Measurements from ENCODE around the gene RBM33. TPM values are rescaled to one million over a fixed set of nuclear protein-coding genes. Genes with fewer than 3 reads are reported as not detected.

The RBM33 gene
- polyA plus RNA-seq, 3 donors = 15.0 to 27.7 (median 22.2) TPM

DNA sequence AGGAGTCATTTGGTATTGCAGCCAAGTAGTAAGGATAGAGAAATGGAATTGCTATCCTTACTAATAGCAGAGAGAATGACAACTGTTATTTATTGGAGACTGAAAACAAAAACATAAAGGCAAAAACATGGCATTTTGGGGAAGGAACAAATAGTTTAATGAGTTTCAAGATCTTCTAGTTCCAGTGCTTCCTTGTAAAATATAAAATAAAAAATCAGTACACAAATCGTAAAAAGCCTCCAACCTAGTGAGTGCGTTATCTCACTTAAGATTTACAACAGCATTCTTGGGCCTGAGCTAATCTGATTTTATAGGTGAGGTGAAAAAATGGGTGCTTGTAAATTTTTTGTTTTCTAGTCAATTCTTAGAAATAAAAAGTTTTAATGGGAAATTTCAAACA is 3.3 kb downstream of the RBM33 start:
- no peak overlapping the region for H3K4me3 Mint-ChIP-seq
- H3K27me3 Mint-ChIP-seq (ENCODE audit: low read depth in 3 of 3) = no peaks in the 10 kb centered on the region
- Histone ChIP-seq H3K36me3 (replicated peaks in 1 of 2; ENCODE audit: control insufficient read depth in 1 of 2, insufficient read depth in 2 of 2, low read length in 2 of 2) (peaks cover 11 to 22% of the 10 kb centered on the region in 2 donors), H4K20me1 (ENCODE audit: insufficient read depth, low read length) (peaks cover 59% of the 10 kb centered on the region), H3K4me2 (replicated peaks; ENCODE audit: extremely low read depth, low read length, poor library complexity, severe bottlenecking) (no peak overlapping the region), H3K27ac (ENCODE audit: low read depth in 1 of 2, low read length in 2 of 2) (no peak overlapping the region), H3K79me2 (ENCODE audit: insufficient read depth, low read length) (peaks cover 95% of the 10 kb centered on the region), H2AFZ (ENCODE audit: insufficient read depth, low read depth, low read length, poor library complexity, severe bottlenecking) (no peak overlapping the region), H3K27me3 (ENCODE audit: control insufficient read depth in 2 of 2, insufficient read depth in 2 of 2, low read length in 2 of 2) (no peaks in the 10 kb centered on the region), H3K4me1 (ENCODE audit: control insufficient read depth in 1 of 2, insufficient read depth in 2 of 2, low read length in 2 of 2) (peaks cover 15 to 25% of the 10 kb centered on the region in 2 donors), H3K4me3 (replicated peaks in 1 of 3; ENCODE audit: low read depth in 2 of 3, low read length in 3 of 3) (no peak overlapping the region), H3K9ac (ENCODE audit: insufficient read depth, low read length, poor library complexity, severe bottlenecking) (no peak overlapping the region), H3K9me3 (replicated peaks in 1 of 2; ENCODE audit: control insufficient read depth in 1 of 2, insufficient read depth in 1 of 2, low read length in 2 of 2) (peaks cover 0 to 13% of the 10 kb centered on the region in 2 donors)
- H3K4me1 Mint-ChIP-seq = peaks cover 46% of the 10 kb centered on the region
- peak overlapping the region in 1 of 7 donors; percentile 66 for H3K27ac Mint-ChIP-seq
- no CpG with 5 or more reads among the region's 2 CpGs for WGBS (ENCODE audit: insufficient coverage)
- TF ChIP-seq CTCF (IDR thresholded peaks at IDR 0.05) = no peak
- peaks cover 30 to 33% of the 10 kb centered on the region in 2 donors for H3K36me3 Mint-ChIP-seq
- H3K9me3 Mint-ChIP-seq = peaks cover 3 to 17% (median 9%) of the 10 kb centered on the region in 7 donors
- intact Hi-C loops (cut with micrococcal nuclease) = loop anchor here (5.0 to 10.0 kb wide), 2 partner anchors 53 to 350 kb away; partner anchors contain the start of gene INSIG1 (in 1 of the 2)
- DNase-seq = no peak

DNA sequence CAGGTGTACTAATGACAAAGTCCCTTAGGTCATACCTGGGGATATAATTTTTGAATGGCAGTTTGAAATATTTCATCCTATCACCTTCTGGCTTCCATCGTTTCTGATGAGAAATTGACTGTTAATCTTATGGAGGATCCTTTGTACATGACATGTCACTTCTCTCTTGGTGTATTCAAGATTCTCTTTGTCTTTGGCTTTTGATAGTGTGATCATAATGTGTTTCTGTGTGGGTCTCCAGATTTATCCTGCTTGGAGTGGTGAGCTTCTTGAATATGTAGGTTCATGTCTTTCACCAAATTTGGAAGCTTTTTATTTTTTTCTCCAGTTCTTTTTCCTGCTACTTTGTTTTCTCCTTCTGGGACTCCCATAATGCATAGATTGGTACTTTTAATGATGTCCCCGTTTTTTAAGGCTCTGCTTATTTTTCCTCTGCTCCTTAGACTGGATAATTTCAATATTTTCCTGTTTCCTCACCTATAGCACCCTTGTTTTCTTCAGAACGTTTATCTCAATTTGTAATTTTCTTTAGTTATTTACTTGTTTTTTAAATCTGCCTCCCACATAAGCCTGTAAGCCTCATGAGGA is 4.4 kb downstream of the RBM33 start:
- Mint-ChIP-seq H3K4me1 (peaks cover 49% of the 10 kb centered on the region), H3K27ac (peak overlapping the region in 2 of 7 donors; percentile 0 to 5), H3K4me3 (no peak overlapping the region), H3K36me3 (peaks cover 29 to 33% of the 10 kb centered on the region in 2 donors), H3K27me3 (ENCODE audit: low read depth in 3 of 3) (no peaks in the 10 kb centered on the region), H3K9me3 (peaks cover 3 to 17% (median 9%) of the 10 kb centered on the region in 7 donors)
- no peak for DNase-seq
- H3K27me3 ChIP-seq (ENCODE audit: control insufficient read depth in 2 of 2, insufficient read depth in 2 of 2, low read length in 2 of 2) = no peaks in the 10 kb centered on the region
- H3K4me2 ChIP-seq (replicated peaks; ENCODE audit: extremely low read depth, low read length, poor library complexity, severe bottlenecking) = no peak overlapping the region
- peaks cover 11 to 22% of the 10 kb centered on the region in 2 donors for H3K36me3 ChIP-seq (replicated peaks in 1 of 2; ENCODE audit: control insufficient read depth in 1 of 2, insufficient read depth in 2 of 2, low read length in 2 of 2)
- H3K27ac ChIP-seq (ENCODE audit: low read depth in 1 of 2, low read length in 2 of 2) = no peak overlapping the region
- no peak for TF ChIP-seq CTCF (IDR thresholded peaks at IDR 0.05)
- WGBS (ENCODE audit: insufficient coverage) = no CpG with 5 or more reads among the region's 3 CpGs
- intact Hi-C loops (cut with micrococcal nuclease) = loop anchor here (5.0 to 10.0 kb wide), 2 partner anchors 54 to 352 kb away; partner anchors contain the start of gene INSIG1 (in 1 of the 2)
- H3K4me1 ChIP-seq (ENCODE audit: control insufficient read depth in 1 of 2, insufficient read depth in 2 of 2, low read length in 2 of 2) = peaks cover 19 to 25% of the 10 kb centered on the region in 2 donors
- H4K20me1 ChIP-seq (ENCODE audit: insufficient read depth, low read length) = peaks cover 70% of the 10 kb centered on the region
- H3K9me3 ChIP-seq (replicated peaks in 1 of 2; ENCODE audit: control insufficient read depth in 1 of 2, insufficient read depth in 1 of 2, low read length in 2 of 2) = peaks cover 0 to 13% of the 10 kb centered on the region in 2 donors
- H2AFZ ChIP-seq (ENCODE audit: insufficient read depth, low read depth, low read length, poor library complexity, severe bottlenecking) = no peak overlapping the region
- peaks cover 100% of the 10 kb centered on the region for H3K79me2 ChIP-seq (ENCODE audit: insufficient read depth, low read length)
- no peak overlapping the region for H3K4me3 ChIP-seq (replicated peaks in 1 of 3; ENCODE audit: low read depth in 2 of 3, low read length in 3 of 3)
- H3K9ac ChIP-seq (ENCODE audit: insufficient read depth, low read length, poor library complexity, severe bottlenecking) = no peak overlapping the region
